HG03196 (cell line): ENCODE data around the gene LRP5.

Experiments used
- ATAC-seq: cut with Tn5 transposase; IDR thresholded peaks from one replicate; pipeline ENCODE4 v1.9.1; 2021; ENCODE audit not compliant: unreplicated experiment

The LRP5 gene

GRCh38 chr11:68369756-68370155, 57.4 kb downstream of the LRP5 start:
- no peak for ATAC-seq

- ATAC-seq, result peak; percentile 67
Measured at GRCh38 chr11:68370211-68371111, 58.1 kb downstream of the LRP5 start.

- no peak for ATAC-seq
Measured at GRCh38 chr11:68371171-68372041, 59.0 kb downstream of the LRP5 start.

- no peak for ATAC-seq
Measured at GRCh38 chr11:68372114-68372513, 59.7 kb downstream of the LRP5 start.

GRCh38 chr11:68372625-68373024, 60.2 kb downstream of the LRP5 start:
- no peak for ATAC-seq

GRCh38 chr11:68373189-68373814, 60.9 kb downstream of the LRP5 start:
- ATAC-seq, result no peak

- no peak for ATAC-seq
Measured at GRCh38 chr11:68373815-68374501, 61.6 kb downstream of the LRP5 start.

GRCh38 chr11:68374531-68374930, 62.1 kb downstream of the LRP5 start:
- no peak for ATAC-seq

- ATAC-seq, result no peak
Measured at GRCh38 chr11:68375337-68375736, 62.9 kb downstream of the LRP5 start.

- ATAC-seq, result no peak
Measured at GRCh38 chr11:68375766-68376165, 63.4 kb downstream of the LRP5 start.

GRCh38 chr11:68377389-68377795, 65.0 kb downstream of the LRP5 start:
- ATAC-seq, result no peak

GRCh38 chr11:68379206-68379605, 66.8 kb downstream of the LRP5 start:
- ATAC-seq, result no peak

GRCh38 chr11:68380786-68381622, 68.6 kb downstream of the LRP5 start:
- no peak for ATAC-seq

GRCh38 chr11:68381716-68382115, 69.3 kb downstream of the LRP5 start:
- ATAC-seq, result no peak

GRCh38 chr11:68382358-68382998, 70.1 kb downstream of the LRP5 start:
- ATAC-seq, result no peak

- ATAC-seq, result no peak
Measured at GRCh38 chr11:68383976-68384501, 71.6 kb downstream of the LRP5 start.

GRCh38 chr11:68384530-68385081, 72.2 kb downstream of the LRP5 start:
- no peak for ATAC-seq

GRCh38 chr11:68385128-68385527, 72.7 kb downstream of the LRP5 start:
- no peak for ATAC-seq
